EH (cell line): Measurements from ENCODE around the gene SDK1.

ENCODE experiments used
- DNase-seq: peaks from one replicate; pipeline ENCODE4 v3.0.0-alpha.2; 2015; ENCODE audit warnings: low read depth

SDK1 gene

DNA sequence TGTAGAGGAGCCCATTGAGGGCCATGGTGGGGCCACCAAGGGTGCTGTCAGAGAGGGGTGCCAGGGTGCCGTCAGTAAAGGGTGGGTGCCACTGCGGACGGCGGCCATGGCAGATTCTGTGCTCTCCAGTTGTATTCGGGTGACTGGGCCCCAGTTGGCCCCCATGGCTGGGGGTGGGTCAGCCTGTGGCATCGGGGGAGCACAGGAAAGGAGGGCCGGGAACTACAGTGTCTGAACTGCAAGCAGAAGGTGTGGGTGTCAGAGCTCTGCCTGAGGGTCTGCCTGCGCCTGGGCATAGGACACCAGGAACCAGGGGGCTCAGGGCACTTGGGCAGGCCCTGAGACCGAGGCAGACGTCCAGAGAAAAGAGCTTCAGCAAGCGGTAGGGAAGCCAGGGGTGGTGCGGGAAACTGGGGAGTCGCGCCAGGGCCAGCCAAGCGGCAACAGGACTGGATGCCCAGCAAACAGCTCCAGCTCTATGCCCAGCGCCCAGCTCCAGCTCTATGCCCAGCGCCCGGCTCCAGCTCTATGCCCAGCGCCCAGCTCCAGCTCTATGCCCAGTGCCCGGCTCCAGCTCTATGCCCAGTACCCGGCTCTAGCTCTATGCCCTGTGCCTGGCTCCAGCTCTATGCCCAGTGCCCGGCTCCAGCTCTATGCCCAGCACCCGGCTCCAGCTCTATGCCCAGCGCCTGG is 878.8 kb downstream of the SDK1 start:
- DNase-seq, result no peak

DNA sequence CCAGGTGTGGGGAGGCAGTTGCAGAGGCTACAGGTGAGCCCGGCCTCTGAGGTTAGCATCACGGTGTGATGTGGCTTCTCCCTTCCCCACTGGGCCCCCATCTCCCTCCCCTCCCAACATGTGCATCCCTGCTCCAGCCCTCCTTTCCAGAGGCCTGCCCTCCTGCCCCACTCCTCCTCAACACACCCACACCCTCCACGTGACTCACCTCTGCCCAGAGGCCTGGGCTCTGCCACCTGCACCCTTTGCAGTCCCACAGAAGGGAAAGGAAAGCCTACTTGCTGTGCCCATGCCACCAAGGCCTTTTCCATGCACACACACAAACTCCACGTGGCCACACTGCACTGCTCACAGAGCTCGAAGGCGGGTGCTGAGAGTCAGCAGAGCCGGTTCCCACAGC is 880.4 kb downstream of the SDK1 start:
- no peak for DNase-seq

DNA sequence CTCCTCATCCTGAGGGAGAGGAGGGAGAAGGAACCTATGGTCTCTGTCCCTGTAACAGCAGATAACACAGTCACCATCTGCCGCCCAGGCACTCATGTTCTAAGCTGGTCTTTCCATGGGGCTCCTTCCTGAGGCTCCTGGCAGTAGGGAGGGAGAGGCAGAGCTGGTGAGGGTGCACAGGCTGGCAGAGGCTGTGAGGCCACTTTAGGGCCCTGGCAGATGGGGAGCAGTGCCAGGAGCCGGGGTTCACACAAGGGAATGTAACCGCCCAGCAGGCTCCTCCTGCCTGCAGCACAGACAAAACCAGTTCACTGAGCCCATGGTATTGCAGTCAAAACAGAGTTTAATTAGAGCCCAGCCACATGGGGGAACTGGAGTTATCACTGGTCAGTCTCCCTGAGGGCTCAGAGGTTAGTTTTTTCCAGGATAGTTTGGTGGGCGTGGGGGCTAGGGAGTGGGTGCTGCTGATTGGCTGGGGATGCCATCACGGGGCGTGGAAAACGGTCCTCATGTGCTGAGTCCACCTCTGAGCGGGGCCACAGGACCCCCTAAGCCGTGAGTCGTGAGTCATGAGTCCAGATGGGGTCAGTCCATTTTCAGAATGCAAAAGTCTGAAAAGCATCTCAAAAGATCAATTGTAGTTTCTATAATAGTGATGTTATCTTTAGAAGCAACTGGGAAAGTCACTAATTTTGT is 881.7 kb downstream of the SDK1 start:
- DNase-seq, result no peak

DNA sequence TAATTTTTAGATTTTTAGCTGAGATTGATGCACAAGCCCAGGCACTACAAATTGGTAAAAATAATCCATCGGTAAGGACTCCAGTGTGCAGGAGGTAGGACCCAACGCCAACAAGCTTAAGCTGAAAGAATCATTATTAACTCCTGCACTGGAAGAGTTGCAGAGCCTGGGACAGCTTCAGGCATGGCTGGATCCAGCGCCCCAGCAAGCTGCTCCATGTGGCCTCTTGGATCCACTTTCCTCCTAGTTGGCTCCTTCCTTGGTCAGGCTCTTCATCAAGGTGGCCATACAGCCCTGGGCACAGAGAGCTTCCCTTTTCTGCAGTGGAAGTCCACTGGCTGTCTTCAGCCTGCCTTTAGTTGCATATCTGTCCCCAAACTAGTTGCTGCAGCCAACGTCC is 883.6 kb downstream of the SDK1 start:
- no peak for DNase-seq

GRCh38 chr7:4185136-4185535 is 884.1 kb downstream of the SDK1 start:
- no peak for DNase-seq

DNA sequence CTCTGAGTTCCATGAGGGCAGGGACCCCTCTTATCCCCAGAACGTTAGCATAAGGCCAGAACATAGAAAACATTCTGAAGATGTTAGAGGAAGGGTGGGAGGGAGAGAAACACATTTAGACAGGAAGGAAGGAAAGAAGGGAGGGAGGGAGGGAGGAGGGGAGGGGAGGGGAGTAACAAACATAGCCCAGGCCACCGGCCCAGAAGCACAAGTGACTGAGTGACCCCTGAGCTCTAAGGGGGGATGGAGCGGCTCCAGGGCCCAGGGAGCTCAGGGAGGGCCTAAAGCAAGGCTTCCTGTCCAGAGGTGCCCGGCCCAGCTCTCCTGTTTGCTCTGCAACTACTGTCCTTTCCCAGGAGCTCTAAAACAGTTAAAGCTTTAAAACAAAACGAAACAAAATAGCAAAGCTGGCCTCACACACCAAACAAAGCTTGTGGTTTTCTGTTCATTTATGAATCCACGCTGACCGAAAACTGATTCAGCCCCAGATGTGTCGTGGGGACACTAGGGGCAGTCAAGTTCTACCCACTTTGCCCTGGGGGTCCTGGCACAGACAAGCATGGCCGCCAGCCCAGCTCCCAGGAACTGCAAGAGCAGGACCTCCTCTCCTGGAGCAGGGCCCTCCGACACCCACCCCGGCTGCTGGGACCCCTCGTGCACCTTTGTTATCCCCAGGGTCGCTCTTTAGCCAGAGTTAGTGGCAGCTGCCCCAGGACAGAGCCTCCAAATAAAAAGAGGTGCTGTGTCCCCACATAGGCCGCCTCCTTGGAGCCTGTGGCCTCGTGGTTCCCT is 884.9 kb downstream of the SDK1 start:
- DNase-seq, result no peak

GRCh38 chr7:4186513-4186780 is 885.4 kb downstream of the SDK1 start:
- no peak for DNase-seq

DNA sequence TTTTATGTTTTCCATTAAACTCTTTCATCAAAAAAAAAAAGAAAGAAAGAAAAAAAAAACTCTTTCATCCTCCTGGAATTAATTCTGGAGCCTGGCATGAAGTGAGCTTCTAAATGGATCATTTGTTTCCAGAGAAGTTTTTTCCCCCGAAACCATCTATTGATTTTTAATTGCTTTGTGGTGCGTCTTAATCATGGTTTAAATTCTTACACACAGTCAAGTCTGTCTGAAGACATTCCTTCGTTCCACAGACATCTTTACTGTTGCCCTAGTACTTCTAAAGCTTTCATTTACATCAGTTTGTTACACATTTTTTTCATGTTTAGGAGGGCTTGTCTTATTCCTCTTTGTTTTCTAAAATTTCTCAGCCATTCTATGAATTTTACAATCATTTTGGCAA is 887.6 kb downstream of the SDK1 start:
- DNase-seq, result no peak

- DNase-seq, result no peak
Measured at GRCh38 chr7:4189131-4189570, 888.1 kb downstream of the SDK1 start.

DNA sequence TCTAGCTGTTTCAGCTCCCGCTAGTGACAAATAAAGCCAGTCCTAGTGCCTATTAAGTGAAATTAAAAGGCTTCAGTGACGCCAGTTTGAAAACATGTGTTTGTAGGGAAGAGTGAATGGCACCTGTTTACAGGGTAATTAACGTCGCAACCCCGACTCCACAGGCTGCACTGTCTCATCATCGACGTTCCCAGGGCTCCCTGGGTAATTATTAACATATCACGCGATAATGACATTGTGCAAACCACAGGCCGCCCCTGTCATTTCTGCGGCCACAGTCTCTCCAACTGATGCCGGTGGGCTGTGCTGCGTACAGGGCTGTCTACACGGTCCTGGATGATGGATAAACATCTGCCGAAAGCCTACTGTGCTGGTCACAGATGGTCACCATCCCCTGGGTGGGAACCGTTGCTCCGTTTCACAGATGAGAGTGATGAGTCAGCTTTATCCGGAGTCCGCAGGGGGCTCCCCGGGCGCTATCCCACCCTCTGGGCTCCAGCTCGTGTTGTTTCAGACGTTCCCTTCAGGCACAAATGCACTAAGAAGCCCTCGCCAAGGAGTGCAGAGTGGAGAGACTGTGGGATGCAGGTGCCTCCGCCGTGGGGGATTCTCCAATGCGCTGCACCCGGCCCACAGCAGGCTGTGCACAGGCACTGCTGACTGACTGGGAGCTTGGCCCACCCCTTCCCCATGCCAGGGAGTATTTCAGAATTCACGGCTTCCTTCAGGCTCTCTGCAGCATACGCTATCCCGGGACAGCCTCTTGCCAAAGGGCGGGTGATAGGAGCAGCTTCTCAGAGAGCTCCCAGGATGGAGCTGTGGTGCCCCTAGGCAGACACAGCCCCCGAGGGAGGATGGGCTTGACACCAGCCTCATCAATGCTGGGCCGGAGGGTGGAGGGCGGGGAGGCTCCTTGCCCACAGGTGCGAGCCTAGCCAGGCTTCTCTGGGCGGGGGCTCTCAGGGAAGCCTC is 889.2 kb downstream of the SDK1 start:
- no peak for DNase-seq

GRCh38 chr7:4191046-4191445 is 890.0 kb downstream of the SDK1 start:
- no peak for DNase-seq

GRCh38 chr7:4191525-4191924 is 890.5 kb downstream of the SDK1 start:
- no peak for DNase-seq

GRCh38 chr7:4195660-4196059 is 894.6 kb downstream of the SDK1 start:
- no peak for DNase-seq

DNA sequence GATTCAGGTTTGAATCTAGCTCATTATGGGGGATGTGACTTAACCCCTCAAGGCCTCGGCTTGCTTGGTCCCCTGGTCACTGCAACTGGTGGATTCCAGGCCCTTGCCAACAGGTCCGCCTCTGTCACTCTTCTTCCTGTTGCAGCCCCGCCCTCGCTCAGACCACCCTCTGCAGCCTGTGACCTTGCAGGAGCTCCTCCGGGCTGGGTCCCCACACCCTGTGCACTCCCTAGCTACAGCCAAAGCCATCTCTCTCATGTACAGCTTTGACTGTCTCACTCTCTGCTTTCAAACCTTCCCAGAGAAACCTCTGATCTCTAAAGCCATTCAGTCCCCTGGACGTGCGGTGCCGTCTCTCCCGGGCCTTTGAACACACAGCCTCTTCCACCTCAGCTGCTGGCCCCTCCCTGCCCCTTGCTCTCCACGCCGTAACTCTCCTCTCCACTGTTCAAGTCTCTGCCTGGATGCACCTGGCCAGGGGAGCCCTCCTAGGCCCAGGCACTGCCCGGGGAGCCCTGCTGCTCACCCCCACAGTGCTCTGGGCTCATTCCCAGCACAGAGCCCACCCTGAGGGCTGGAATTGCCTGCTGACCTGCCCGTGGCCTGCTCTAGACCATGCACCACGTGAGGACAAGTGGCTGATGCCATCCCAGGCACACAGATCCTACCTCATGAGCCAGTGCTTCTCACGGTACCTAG is 895.2 kb downstream of the SDK1 start:
- DNase-seq, result no peak

DNA sequence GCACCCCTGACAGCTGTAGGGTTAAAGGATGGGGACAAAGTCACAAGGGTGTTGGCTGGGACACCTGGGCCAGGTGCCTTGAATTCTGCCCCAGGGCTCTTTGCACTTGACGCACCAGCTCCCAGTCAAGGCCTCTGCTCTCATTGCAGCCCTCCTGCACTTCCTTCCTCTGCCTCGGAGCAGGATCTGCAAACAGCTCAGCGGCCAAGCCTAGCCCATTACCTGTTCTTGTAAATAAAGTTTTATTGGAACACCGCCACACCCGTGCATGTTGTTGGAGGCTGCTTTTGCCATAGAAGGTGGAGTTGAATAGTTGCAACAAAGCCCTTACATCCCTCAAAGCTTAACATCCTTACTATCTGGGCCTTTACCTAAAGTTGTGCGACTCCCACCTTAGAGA is 897.2 kb downstream of the SDK1 start:
- no peak for DNase-seq

DNA sequence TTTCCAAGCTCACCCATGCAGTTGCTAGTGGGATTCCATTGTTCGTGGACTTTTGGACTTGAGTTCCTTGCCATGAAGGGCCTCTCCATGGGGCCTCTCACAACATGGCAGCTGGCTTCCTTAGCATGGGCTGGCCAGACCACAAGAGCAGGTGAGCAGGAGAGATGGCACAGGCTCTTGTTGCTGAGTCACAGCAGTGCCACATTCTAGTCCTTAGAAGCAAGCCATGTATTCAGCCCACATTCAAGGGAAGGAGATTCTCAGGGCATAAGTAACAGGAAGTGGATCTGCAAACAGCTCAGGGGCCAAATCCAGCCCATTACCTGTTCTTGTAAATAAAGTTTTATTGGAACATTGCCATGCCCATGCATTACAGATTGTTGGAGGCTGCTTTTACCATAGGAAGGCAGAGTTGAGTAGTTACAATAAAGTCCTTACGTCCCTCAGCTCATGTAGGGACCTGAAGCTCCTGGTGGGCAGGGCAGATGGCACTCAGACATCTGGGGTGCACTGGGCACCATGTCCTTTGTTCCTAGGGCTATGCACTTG is 899.6 kb downstream of the SDK1 start:
- no peak for DNase-seq

DNA sequence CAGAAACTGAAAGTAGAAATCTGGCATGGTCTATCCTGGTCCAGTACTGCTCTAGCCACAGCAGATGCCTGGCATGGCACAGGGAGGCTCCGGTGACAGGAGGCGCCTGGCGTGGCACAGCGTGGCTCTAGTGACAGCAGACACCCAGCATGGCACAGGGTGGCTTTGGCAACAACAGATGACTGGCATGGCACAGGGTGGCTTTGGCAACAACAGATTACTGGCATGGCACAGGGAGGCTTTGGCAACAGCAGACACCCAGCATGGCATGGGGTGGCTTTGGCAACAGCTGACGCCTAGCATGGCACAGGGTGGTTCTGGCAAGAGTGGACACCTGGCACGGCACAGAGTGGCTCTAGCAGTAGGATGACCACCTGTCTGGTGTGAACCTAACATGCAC is 900.5 kb downstream of the SDK1 start:
- DNase-seq, result no peak

DNA sequence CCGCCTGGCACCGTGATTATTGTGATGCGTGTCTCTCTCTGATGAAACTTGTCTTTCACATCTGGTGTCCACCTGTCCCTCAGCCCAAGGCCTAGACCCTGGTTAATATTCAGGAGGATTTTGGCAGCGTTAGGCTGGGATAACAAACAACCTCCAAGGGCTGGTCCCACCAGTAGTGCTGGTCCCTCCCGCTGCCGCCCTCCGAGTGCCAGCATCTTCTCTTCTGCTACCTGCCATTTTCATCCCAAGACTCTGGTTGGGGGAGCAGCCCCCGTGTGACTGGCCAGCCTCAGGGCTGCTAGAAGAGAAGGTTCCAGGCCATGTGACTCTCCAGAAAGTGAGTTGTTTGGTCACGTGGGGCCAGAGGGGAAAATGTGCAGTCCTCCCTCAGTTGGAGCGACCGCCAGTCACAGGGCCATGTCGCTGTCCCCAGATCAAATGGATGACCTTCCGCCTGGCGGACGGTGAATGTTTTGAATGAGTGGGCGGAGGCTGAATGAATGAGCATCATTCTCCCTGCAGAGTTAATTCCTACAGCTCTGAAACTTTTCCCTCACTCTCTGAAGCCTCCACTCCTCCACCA is 901.2 kb downstream of the SDK1 start:
- DNase-seq, result no peak

GRCh38 chr7:4202954-4203353 is 901.9 kb downstream of the SDK1 start:
- DNase-seq, result no peak

DNA sequence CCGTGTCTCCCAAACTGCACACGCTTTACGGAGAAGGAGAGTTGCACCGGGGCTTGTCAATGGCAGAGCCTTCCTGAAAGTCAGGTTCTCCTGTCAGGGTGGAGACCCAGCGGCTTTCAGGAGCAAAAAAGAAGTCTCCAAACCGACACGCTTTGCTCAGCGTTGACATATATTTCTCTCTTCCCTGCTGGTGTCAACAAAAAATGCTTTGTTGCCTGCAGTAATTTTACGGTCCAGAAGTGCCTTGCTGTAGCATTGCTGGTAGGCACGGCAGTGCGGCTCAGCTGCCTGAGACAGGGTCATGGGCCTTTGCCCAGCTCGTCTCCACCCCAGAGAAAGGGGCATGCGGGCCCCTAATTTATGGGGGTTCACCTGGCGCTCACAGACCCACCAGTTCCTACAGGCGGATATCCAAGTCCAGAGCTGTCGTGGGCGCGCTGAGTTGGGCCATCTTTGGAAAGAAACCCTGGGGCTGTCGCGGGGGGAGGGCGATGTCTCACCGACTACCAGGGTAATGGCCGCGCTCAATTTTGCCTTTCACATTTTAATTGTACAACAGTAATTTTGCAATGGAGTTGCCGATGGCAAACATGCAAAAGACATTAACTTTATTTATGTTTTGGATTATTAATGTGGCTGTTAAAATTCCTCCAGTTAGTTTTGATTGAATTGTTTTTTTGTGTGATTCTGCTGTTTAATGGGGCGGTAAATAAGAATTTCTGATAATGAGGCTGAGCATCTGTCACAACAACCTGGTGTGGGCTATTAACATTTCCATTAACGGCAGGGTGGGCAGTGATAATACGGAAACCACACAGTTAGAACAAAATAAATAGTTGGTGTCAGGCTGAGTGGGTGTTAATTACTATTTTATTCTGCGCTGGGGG is 902.8 kb downstream of the SDK1 start:
- DNase-seq, result no peak
